Esophagus squamous epithelium (tissue), 5 donors: ENCODE measurements around the gene FAM174B. TPM values are rescaled to one million over a fixed set of nuclear protein-coding genes. Genes with fewer than 3 reads are reported as not detected.

Experiments
- DNase-seq: peaks from one replicate; lab custom pipeline; 2025; lab: John Stamatoyannopoulos, UW
- H3K27ac ChIP-seq, 4 donors: fragments of 200-600 bp; sonication (generic); one replicate each; pipeline ENCODE4 v1.5.1; 2016 to 2019; ENCODE audit warnings: mild to moderate bottlenecking in 1 of 4
- H3K27me3 ChIP-seq, 4 donors: fragments of 200-600 bp; sonication (generic); 1 replicate in 3 of 4; 2 replicates in 1 of 4; pipeline versions ENCODE4 v1.5.1 to v1.6.0; 2017 to 2021; ENCODE audit warnings: antibody characterized with exemption in 1 of 4
- H3K36me3 ChIP-seq, 3 donors: fragments of 200-600 bp; sonication (generic); one replicate each; pipeline ENCODE4 v1.5.1; 2016 to 2019
- H3K4me1 ChIP-seq, 3 donors: fragments of 200-600 bp; sonication (generic); one replicate each; pipeline ENCODE4 v1.5.1; 2017 to 2019
- H3K4me3 ChIP-seq, 4 donors: fragments of 200-600 bp; sonication (generic); 1 replicate in 3 of 4; 2 replicates in 1 of 4; pipeline ENCODE4 v1.5.1; 2016 to 2019; ENCODE audit warnings: mild to moderate bottlenecking in 2 of 4, moderate library complexity in 1 of 4
- H3K9me3 ChIP-seq, 3 donors: fragments of 200-600 bp; sonication (generic); one replicate each; pipeline ENCODE4 v1.5.1; 2016 to 2019
- POLR2A ChIP-seq, 4 donors: fragments of 450-650 bp; IDR thresholded peaks; one replicate each; pipeline ENCODE4 v1.6.1; 2017; ENCODE audit warnings: antibody characterized with exemption in 4 of 4, mild to moderate bottlenecking in 4 of 4, moderate library complexity in 3 of 4
- WGBS, 2 donors: methylation state at CpG; one replicate each; pipeline ENCODE4 v1.1.5; 2018; 5-methylcytosine and 5-hydroxymethylcytosine counted together
- intact Hi-C: fragments of 100-400 bp; cut with DNase I; formaldehyde crosslinking; loops from one replicate; pipeline ENCODE4 v1.15.0; 2022
- total RNA-seq, 4 donors: library from RNA; depleted of rRNA; stranded (reverse); fragments of >200 nt; gene quantifications; one replicate each; pipeline ENCODE4 v1.1.0, GENCODE V29; 2016
- TF ChIP-seq, protein P1 (sequence below), 6 experiments: fragments of 450-650 bp in 4 of 6; fragments of 200-600 bp in 2 of 6; sonication (generic) in 2 of 6; IDR thresholded peaks; one replicate each; pipeline ENCODE4 v1.5.1; 2016 to 2019; ENCODE audit warnings: antibody characterized with exemption in 6 of 6, mild to moderate bottlenecking in 4 of 6, moderate library complexity in 4 of 6
- donor health status: DM: yes; HTN: yes; CAD: no.

The FAM174B gene
- total RNA-seq, 4 donors from 2014 or later: 1.4 to 11.7 (median 4.2) TPM

DNA sequence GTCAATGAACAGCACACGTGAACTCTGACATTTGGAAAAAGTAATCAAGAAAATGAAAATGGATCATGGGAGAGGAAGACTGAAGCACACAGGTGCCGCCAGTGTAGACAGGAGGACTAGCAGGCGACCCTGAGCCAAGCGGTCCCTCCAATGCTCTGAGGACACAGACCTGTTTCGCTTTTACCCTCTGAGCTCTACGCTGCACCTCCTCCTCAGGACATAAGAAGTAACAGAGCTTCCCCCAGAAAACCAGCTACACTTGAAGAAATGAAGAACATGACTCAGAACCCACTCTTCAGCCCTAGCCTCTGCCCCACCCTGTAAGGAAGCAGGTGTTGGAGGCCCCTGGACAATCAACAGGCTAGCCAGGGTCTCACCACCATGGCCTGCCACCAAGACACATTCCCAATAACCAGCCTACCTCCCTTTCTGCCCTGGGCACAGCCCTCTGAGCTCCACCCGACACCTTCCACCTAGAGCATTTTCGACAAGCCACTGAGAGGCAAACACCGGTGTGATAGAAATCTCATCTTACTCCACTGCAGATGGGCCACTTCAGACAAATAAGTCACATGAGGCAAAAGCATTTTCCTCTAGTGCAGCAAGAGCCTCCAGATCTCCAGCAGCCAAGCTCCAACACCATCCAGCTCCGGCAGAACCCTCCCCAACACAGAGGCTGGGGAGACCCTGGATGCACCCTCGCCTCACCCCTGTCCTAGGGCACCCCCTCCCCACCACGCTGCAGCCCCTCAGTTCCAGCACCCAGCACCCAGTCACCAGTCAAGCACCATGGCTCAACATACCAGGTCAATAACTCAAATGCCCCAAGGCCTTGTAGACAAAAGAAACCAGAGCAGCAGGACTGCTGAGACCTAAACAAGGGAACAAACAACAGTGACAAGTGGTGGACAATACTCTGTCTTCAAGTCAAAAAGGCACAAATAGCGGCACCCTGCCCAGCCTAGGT is 11.4 kb downstream of the FAM174B start:
- Histone ChIP-seq H3K9me3 (no peaks in the 10 kb centered on the region), H3K4me3 (no peak overlapping the region), H3K27me3 (no peaks in the 10 kb centered on the region), H3K27ac (peak overlapping the region in 1 of 4 donors; percentile 63), H3K4me1 (peaks cover 0 to 28% (median 0%) of the 10 kb centered on the region in 3 donors), H3K36me3 (no peaks in the 10 kb centered on the region)
- no peak for DNase-seq
- intact Hi-C loops: no loop called here
- 93 to 98% methylated on average over 8 to 10 of the region's 13 CpGs for WGBS, 2 donors
- no peak for TF ChIP-seq POLR2A (IDR thresholded peaks at IDR 0.05)
- TF ChIP-seq, protein P1, sequence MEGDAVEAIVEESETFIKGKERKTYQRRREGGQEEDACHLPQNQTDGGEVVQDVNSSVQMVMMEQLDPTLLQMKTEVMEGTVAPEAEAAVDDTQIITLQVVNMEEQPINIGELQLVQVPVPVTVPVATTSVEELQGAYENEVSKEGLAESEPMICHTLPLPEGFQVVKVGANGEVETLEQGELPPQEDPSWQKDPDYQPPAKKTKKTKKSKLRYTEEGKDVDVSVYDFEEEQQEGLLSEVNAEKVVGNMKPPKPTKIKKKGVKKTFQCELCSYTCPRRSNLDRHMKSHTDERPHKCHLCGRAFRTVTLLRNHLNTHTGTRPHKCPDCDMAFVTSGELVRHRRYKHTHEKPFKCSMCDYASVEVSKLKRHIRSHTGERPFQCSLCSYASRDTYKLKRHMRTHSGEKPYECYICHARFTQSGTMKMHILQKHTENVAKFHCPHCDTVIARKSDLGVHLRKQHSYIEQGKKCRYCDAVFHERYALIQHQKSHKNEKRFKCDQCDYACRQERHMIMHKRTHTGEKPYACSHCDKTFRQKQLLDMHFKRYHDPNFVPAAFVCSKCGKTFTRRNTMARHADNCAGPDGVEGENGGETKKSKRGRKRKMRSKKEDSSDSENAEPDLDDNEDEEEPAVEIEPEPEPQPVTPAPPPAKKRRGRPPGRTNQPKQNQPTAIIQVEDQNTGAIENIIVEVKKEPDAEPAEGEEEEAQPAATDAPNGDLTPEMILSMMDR (IDR thresholded peaks at IDR 0.05): no peak

GRCh38 chr15:92638709-92639365 is 16.7 kb downstream of the FAM174B start:
- peak overlapping the region; percentile 21 to 77 (median 66) for H3K27ac ChIP-seq
- H3K36me3 ChIP-seq: no peaks in the 10 kb centered on the region
- peaks cover 0 to 58% (median 7%) of the 10 kb centered on the region in 3 donors for H3K4me1 ChIP-seq
- no peak for TF ChIP-seq POLR2A (IDR thresholded peaks at IDR 0.05)
- TF ChIP-seq, protein P1 (IDR thresholded peaks at IDR 0.05): no peak
- no peak overlapping the region for H3K4me3 ChIP-seq
- no peaks in the 10 kb centered on the region for H3K27me3 ChIP-seq
- no peak for DNase-seq
- H3K9me3 ChIP-seq: no peaks in the 10 kb centered on the region
- WGBS, 2 donors: 73 to 80% methylated on average over 9 to 10 of the region's 15 CpGs
- intact Hi-C loops: no loop called here

- H3K36me3 ChIP-seq: no peaks in the 10 kb centered on the region
- no peak overlapping the region for H3K4me3 ChIP-seq
Observed at GRCh38 chr15:92638291-92638708, 17.3 kb downstream of the FAM174B start.

DNA sequence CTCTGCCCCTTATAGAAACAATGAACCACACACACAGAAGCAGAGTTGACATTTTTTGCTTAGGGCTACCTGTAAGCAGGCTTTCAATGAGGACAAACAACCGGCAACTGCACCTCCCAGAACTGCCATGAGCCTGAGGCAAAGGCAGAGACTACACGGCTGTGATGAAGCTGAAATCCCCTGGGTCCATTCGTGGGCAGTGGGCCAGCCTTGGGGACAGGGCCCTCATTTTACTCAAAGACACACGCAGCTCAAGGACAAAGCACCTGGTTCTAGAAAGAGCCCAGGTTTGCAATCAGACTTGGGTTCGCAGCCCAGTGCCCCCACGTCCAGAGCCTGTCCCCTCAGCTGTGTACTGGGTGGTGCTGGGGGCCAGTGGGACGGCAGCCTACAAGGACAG is 17.9 kb downstream of the FAM174B start:
- intact Hi-C loops: no loop called here
- peak overlapping the region; percentile 21 to 77 (median 66) for H3K27ac ChIP-seq
- WGBS, 2 donors: 39% methylated on average over 2 of the region's 7 CpGs; no CpG with 5 or more reads in 1 of the 2 donors
- H3K27me3 ChIP-seq: no peaks in the 10 kb centered on the region
- TF ChIP-seq, protein P1 (IDR thresholded peaks at IDR 0.05): no peak
- TF ChIP-seq POLR2A (IDR thresholded peaks at IDR 0.05): no peak
- peaks cover 0 to 54% (median 7%) of the 10 kb centered on the region in 3 donors for H3K4me1 ChIP-seq
- no peak for DNase-seq
- no peaks in the 10 kb centered on the region for H3K36me3 ChIP-seq
- no peak overlapping the region for H3K4me3 ChIP-seq
- H3K9me3 ChIP-seq: no peaks in the 10 kb centered on the region

More at GRCh38 chr15:92638291-92638708, 17.3 kb downstream of the FAM174B start:
- intact Hi-C loops: no loop called here
- Histone ChIP-seq H3K4me1 (peaks cover 0 to 54% (median 7%) of the 10 kb centered on the region in 3 donors), H3K27me3 (no peaks in the 10 kb centered on the region), H3K27ac (peak overlapping the region; percentile 21 to 77 (median 66)), H3K9me3 (no peaks in the 10 kb centered on the region)
- DNase-seq: no peak
- WGBS, 2 donors: 39 to 51% methylated on average over 9 of the region's 9 CpGs
- TF ChIP-seq, protein P1 (IDR thresholded peaks at IDR 0.05): no peak
- no peak for TF ChIP-seq POLR2A (IDR thresholded peaks at IDR 0.05)
